GM23248 (cell line): ENCODE data around the gene TSC22D1.

Experiments used
- EZH2 ChIP-seq: fragments of 200-600 bp; sonication (generic); IDR thresholded peaks from 2 replicates; pipeline ENCODE4 v1.6.1; 2018; ENCODE audit warnings: antibody characterized with exemption, mild to moderate bottlenecking; ENCODE audit not compliant: insufficient read depth, poor library complexity, severe bottlenecking
- EZH2phosphoT487 ChIP-seq: fragments of 200-600 bp; sonication (generic); IDR thresholded peaks from 2 replicates; pipeline ENCODE4 v1.6.1; 2018; ENCODE audit warnings: antibody characterized with exemption, moderate library complexity, mild to moderate bottlenecking, low read depth; ENCODE audit not compliant: insufficient read depth

DNA sequence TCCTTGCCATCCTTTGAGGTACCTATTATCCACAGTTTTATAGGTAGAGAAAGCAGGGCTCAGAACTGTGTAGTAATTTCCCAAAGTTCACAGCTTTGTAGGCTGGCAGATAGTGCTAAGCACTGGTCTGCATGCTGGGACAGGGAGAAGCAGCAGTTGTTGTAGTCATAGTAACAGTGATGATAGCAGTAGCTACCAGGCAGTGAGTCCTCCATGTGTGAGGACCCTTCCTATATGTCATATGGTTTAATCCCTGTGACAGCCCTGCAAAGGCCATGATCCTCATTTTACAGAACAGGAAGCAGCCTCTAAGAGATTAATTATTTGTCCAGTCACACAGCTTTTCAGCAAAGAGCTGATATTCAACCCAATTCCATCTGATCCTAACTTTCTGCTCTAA, 181.5 kb downstream of the TSC22D1 start:
- TF ChIP-seq EZH2 (no peak), EZH2phosphoT487 (no peak)
